Measurements from ENCODE around the gene ZNF764.

ZNF764 gene

DNA sequence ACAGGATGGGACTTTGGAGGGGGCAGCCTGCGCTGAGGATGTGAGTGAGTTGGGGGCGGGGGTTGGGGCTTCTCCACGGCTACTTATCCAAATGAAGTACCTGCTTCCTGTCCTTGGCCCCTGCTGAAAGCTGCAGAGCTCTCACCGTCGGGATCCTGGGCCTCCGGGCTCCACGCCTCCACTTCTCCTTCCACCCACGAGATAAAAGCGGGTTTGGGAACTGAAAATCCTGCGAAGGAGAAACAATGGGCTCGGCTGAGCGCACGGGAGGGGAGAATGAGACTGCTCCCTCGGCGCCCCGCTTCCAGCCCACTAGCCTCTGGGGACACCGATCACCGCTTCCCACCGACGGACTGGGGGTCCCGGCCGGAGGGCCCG lies 26.8 kb upstream of the ZNF764 start:
- peak; percentile 26 for DNase-seq (ENCODE audit: low read depth)
- peak overlapping the region; percentile 67 for H3K4me3 ChIP-seq (ENCODE audit: low read length)
- no peak for TF ChIP-seq CTCF (IDR thresholded peaks at IDR 0.05; ENCODE audit: insufficient read depth, low read depth, low read length, missing control alignments)

GRCh38 chr16:30582611-30583340 lies 24.6 kb upstream of the ZNF764 start:
- no peak for DNase-seq (ENCODE audit: low read depth)
- no peak overlapping the region for H3K4me3 ChIP-seq (ENCODE audit: low read length)
- no peak for TF ChIP-seq CTCF (IDR thresholded peaks at IDR 0.05; ENCODE audit: insufficient read depth, low read depth, low read length, missing control alignments)

DNA sequence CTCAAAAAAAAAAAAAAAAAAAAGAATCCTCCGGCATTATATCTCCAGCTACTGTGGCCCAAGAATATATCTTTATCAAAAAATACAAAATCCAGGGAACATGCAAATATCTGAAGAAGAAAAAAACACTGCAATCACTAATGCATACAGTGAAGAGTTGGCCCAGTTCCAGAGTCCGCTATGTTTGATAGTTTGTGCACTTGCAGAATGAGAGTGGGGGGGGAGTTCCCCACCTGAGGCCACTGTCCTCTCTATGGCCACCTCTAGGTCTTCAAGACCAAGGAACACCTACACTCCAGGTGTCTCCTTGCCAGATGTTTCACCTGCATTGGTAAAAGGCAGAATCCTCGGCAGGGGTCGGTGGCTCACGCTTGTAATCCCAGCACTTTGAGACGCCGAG lies 23.3 kb upstream of the ZNF764 start:
- DNase-seq (ENCODE audit: low read depth) = no peak
- no peak overlapping the region for H3K4me3 ChIP-seq (ENCODE audit: low read length)
- no peak for TF ChIP-seq CTCF (IDR thresholded peaks at IDR 0.05; ENCODE audit: insufficient read depth, low read depth, low read length, missing control alignments)

DNA sequence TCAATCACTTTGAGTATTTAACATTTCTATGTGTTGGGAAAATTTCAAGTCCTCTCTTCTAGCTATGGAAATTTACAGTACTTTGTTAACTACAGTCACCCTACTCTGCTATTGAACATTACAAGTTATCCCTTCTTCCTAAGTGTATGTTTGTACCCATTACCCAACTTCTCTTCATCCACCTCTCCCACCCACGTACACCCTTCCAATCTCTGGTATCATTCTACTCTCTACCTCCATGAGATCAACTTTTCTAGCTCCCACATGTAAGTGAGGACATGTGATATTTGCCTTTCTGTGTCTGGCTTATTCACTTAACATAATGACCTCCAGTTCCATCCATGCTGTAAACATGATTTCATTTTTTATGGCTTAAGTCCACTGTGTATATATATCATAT lies 16.5 kb upstream of the ZNF764 start:
- H3K4me3 ChIP-seq (ENCODE audit: low read length) = no peak overlapping the region
- TF ChIP-seq CTCF (IDR thresholded peaks at IDR 0.05; ENCODE audit: insufficient read depth, low read depth, low read length, missing control alignments) = no peak
- no peak for DNase-seq (ENCODE audit: low read depth)

DNA sequence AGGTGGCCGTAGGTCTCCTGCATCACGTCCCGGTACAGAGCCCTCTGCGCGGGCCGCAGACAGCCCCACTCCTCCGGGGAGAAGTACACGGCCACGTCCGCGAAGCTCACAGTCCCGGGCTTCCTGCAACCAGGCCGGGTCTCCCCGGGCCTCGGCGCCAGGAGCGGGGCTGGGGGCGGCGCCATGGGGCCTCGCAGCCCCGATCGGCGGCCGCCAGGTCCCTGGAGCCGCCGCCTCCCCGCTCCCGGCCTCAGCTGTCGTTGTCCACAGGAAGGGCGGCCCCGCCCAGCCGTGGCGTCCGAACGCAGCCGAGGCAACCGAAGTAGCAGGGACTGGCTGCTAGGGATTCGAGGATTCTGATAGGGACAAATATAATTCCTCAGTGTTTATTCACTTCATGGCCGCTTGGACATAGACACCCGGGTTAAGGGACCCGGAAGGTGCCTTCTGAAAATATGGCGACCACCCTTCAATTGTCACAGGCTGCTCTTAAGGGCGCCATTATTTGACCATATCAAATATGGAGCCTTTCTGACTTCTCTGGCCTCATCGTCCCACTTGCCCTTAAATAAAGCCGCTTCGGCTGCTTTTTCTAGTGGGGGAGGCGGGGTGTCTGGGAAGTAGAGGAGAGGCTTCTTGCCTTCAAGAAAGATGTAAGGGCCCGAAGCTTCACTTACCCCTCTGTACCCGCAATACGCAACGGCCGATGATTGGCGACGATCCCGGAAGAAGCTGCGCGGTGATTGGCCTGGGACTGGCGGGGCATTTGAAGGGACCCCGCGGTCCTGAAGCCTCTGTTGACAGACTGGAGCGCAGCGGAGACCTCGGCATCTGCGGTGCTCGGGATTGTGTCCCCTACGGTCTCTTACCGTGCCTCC lies 13.5 kb upstream of the ZNF764 start, which contains the start of gene ZNF688:
ZNF688 (minus strand) TSS at position 270 of the 878 bp plus-strand sequence; CDS start at position 185, 85 bp downstream.
- H3K4me3 ChIP-seq (ENCODE audit: low read length) = peak within 1 kb of the TSS; percentile 68
- peak; percentile 95 for DNase-seq (ENCODE audit: low read depth)
- TF ChIP-seq CTCF (IDR thresholded peaks at IDR 0.05; ENCODE audit: insufficient read depth, low read depth, low read length, missing control alignments) = peak; percentile 9

DNA sequence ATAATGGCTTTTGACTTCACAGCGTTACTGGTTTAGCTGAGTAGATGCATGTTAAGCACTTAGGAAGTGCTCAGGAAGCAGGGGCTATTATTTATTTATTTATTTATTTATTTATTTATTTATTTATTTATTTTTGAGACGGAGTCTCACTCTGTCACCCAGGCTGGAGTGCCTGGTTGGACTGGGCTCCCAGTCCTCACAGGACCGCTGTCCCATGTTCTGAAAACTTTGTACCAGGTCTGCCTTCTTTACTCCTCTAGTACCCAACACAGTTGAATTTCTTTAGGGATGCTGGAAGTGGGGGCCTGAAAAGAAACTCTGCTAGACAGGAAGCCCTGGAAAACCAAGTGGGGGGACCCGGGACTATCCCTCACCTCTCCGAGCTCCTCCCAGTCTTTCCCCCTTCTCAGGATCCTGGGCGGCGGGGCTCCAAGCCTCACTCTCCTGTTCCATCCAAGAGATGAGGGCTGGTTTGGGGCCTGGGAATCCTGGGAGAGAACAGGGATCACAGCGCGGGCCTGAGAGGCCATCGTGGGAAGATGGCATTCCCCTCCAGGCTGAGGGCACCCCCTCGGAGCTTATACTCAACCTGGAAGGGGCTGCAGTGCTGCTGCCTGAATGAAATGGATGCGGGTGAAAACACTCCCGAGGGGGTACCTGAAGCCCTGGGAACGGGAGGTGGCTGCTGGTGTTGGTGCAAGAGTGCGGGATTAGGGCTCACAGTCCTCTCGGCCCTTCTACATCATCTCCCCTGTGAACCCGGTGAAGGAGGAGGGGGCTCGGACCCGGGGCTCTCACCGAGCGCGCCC lies 12.7 kb upstream of the ZNF764 start:
- peak; percentile 32 for DNase-seq (ENCODE audit: low read depth)
- TF ChIP-seq CTCF (IDR thresholded peaks at IDR 0.05; ENCODE audit: insufficient read depth, low read depth, low read length, missing control alignments) = no peak
- H3K4me3 ChIP-seq (ENCODE audit: low read length) = peak overlapping the region; percentile 68
